GM12878 (cell line): Measurements from ENCODE around the gene USP34. TPM values are rescaled to one million over a fixed set of nuclear protein-coding genes. Genes with fewer than 3 reads are reported as not detected.

Source experiments
- ATAC-seq: fragments of 200-7000 bp; cut with Tn5 transposase; 3 replicates; pipeline ENCODE4 v1.9.1; 2020; ENCODE audit warnings: mild to moderate bottlenecking, moderate library complexity
- BruUV-seq: library from RNA; stranded (reverse); fragments of 400-500 nt; replicated peaks from 2 replicates; lab custom pipeline; 2021; lab: Mats Ljungman, UMichigan
- CTCF ChIA-PET: fragments of 300-600 bp; sonication (Branson Sonifier 250); formaldehyde crosslinking; extraction: SDS; loops from one replicate; lab custom pipeline; 2021; ENCODE audit warnings: inconsistent platforms; lab: Yijun Ruan, JAX
- POLR2A ChIA-PET: fragments of 350-600 bp; formaldehyde crosslinking; extraction: SDS; loops from one replicate; lab custom pipeline; 2021; ENCODE audit warnings: inconsistent platforms; lab: Charles Lee
- RAD21 ChIA-PET: fragments of 300-600 bp; sonication (Branson Sonifier 250); formaldehyde crosslinking; loops from one replicate; lab custom pipeline; 2023; ENCODE audit warnings: antibody characterized with exemption; ENCODE audit not compliant: unreplicated experiment; lab: Charles Lee
- SMC1A ChIA-PET: fragments of 300-600 bp; sonication (Branson Sonifier 250); formaldehyde crosslinking; loops from one replicate; lab custom pipeline; 2023; ENCODE audit not compliant: unreplicated experiment, uncharacterized antibody; lab: Charles Lee
- DNase-seq: peaks from one replicate; pipeline ENCODE4 v3.0.0-alpha.2; 2011; ENCODE audit warnings: low read depth, low spot score
- FAIRE-seq: peaks from 3 replicates; lab custom pipeline; 2011; peaks lifted over from hg19 to GRCh38; lab: Jason Lieb, UNC
- H2AFZ ChIP-seq: 2 replicates; pipeline ENCODE4 v1.6.0; 2011; ENCODE audit warnings: low read depth, low read length, control low read depth; ENCODE audit not compliant: control insufficient read depth
- H3K27ac ChIP-seq: 2 replicates; pipeline ENCODE4 v1.5.1; 2011; ENCODE audit warnings: control low read depth; ENCODE audit not compliant: control insufficient read depth, insufficient read depth
- H3K27me3 ChIP-seq, 2 experiments: replicated peaks in 1 of 2; 2 replicates each; pipeline versions ENCODE4 v1.6.0 to v1.6.1; 2011; ENCODE audit warnings: low read length in 1 of 2; ENCODE audit not compliant: control insufficient read depth in 2 of 2, insufficient read depth in 2 of 2
- H3K36me3 ChIP-seq, 2 experiments: 2 replicates each; pipeline ENCODE4 v1.5.1; 2011; ENCODE audit warnings: low read length in 1 of 2; ENCODE audit not compliant: control insufficient read depth in 2 of 2, insufficient read depth in 2 of 2
- H3K4me1 ChIP-seq: 2 replicates; pipeline ENCODE4 v1.6.1; 2011; ENCODE audit warnings: mild to moderate bottlenecking, low read length, moderate library complexity, mixed read lengths; ENCODE audit not compliant: control insufficient read depth, insufficient read depth
- H3K4me2 ChIP-seq: 2 replicates; pipeline ENCODE4 v1.6.0; 2011; ENCODE audit warnings: control low read depth; ENCODE audit not compliant: control insufficient read depth, insufficient read depth
- H3K4me3 ChIP-seq: fragments of 200-600 bp; sonication (generic); 2 replicates; pipeline ENCODE4 v1.5.1; 2016
- H3K79me2 ChIP-seq: 2 replicates; pipeline ENCODE4 v1.6.0; 2011; ENCODE audit warnings: low read length; ENCODE audit not compliant: control insufficient read depth, insufficient read depth
- H3K9ac ChIP-seq: 2 replicates; pipeline ENCODE4 v1.8.0; 2011; ENCODE audit warnings: low read length, control low read depth, mixed read lengths; ENCODE audit not compliant: control insufficient read depth, insufficient read depth
- H3K9me3 ChIP-seq: replicated peaks from 3 replicates; pipeline ENCODE4 v1.5.1; 2011; ENCODE audit warnings: mild to moderate bottlenecking, low read length; ENCODE audit not compliant: control insufficient read depth, insufficient read depth
- H4K20me1 ChIP-seq: 2 replicates; pipeline ENCODE4 v1.6.0; 2011; ENCODE audit not compliant: control insufficient read depth, insufficient read depth
- CTCF ChIP-seq, 3 experiments: IDR thresholded peaks in 2 of 3; conservative IDR thresholded peaks in 1 of 3; 2 replicates each; pipeline ENCODE4 v1.5.1; 2011; ENCODE audit warnings: low read depth in 3 of 3, low read length in 3 of 3, mild to moderate bottlenecking in 3 of 3, control low read depth in 2 of 3, moderate library complexity in 2 of 3, inconsistent platforms in 1 of 3, mixed read lengths in 1 of 3; ENCODE audit not compliant: control insufficient read depth in 2 of 3, insufficient read depth in 1 of 3; ENCODE audit errors: extremely low read depth in 1 of 3
- E4F1 ChIP-seq: fragments of 450-650 bp; IDR thresholded peaks from 2 replicates; pipeline ENCODE4 v1.6.1; 2018; ENCODE audit warnings: borderline replicate concordance, mild to moderate bottlenecking; ENCODE audit not compliant: partially characterized antibody
- MYB ChIP-seq: fragments of 150-350 bp; IDR thresholded peaks from 2 replicates; pipeline ENCODE4 v1.6.1; 2014; ENCODE audit warnings: mild to moderate bottlenecking, low read depth, low read length, borderline replicate concordance
- NR2F1 ChIP-seq: fragments of 450-650 bp; conservative IDR thresholded peaks from 2 replicates; pipeline ENCODE4 v1.6.1; 2017; ENCODE audit warnings: mild to moderate bottlenecking
- NRF1 ChIP-seq: conservative IDR thresholded peaks from 2 replicates; pipeline ENCODE4 v1.6.1; 2011; ENCODE audit warnings: mild to moderate bottlenecking, low read depth, low read length, improper control_type of control experiment
- STAT1 ChIP-seq: fragments of 450-650 bp; conservative IDR thresholded peaks from 2 replicates; pipeline ENCODE4 v1.6.1; 2014; ENCODE audit warnings: antibody characterized with exemption, mild to moderate bottlenecking
- TCF12 ChIP-seq: IDR thresholded peaks from 2 replicates; pipeline ENCODE4 v1.6.1; 2011; ENCODE audit warnings: low read depth, mild to moderate bottlenecking, low read length
- WRNIP1 ChIP-seq: IDR thresholded peaks from 2 replicates; pipeline ENCODE4 v1.6.1; 2011; ENCODE audit warnings: low read depth, low read length, improper control_type of control experiment, borderline replicate concordance
- WGBS: methylation state at CpG from one replicate; pipeline ENCODE4 v1.1.6; 2016; ENCODE audit warnings: low lambda C conversion rate; ENCODE audit not compliant: insufficient replicate concordance, insufficient coverage; ENCODE audit errors: missing lambda C conversion rate; 5-methylcytosine and 5-hydroxymethylcytosine counted together
- in situ Hi-C: fragments of 300-500 bp; cut with MboI; formaldehyde crosslinking; loops from 9 replicates; pipeline ENCODE4 v1.14.3; 2018; ENCODE audit warnings: mixed read lengths
- intact Hi-C: fragments of 100-400 bp; cut with micrococcal nuclease; formaldehyde crosslinking; loops from one replicate; pipeline ENCODE4 v1.14.2; 2022; ENCODE audit not compliant: unreplicated experiment
- polyA plus RNA-seq, 11 experiments: library from polyadenylated mRNA; depleted of rRNA in 4 of 11; unstranded in 6 of 11; stranded (reverse) in 5 of 11; fragments of >200 nt; fragmentation: Nextera tagmentation in 4 of 11; fragmentation: Illumina TruSeq in 1 of 11; extraction: Ambion mirVana in 4 of 11; extraction: Trizol in 1 of 11; gene quantifications; 1 replicate in 1 of 11; 2 replicates in 10 of 11; pipeline versions ENCODE4 v1.2.1 to v1.2.3, GENCODE V29; 2011 to 2016; ENCODE audit warnings: inconsistent platforms in 2 of 11, missing spikeins in 2 of 11, low read depth in 1 of 11
- total RNA-seq, 4 experiments: library from RNA; depleted of rRNA in 3 of 4; stranded (reverse); fragments of >200 nt in 3 of 4; fragmentation: Illumina TruSeq in 1 of 4; extraction: Trizol in 1 of 4; gene quantifications; 2 replicates each; pipeline versions ENCODE4 v1.2.1 to v1.2.3, GENCODE V29; 2013 to 2021

Gene USP34
- total and polyA plus RNA-seq, 10 of the 15 experiments (the other 5 are each of a cell fraction or from before 2014, with no cell fraction given) = 26.2 to 106 (median 62.1) TPM

DNA sequence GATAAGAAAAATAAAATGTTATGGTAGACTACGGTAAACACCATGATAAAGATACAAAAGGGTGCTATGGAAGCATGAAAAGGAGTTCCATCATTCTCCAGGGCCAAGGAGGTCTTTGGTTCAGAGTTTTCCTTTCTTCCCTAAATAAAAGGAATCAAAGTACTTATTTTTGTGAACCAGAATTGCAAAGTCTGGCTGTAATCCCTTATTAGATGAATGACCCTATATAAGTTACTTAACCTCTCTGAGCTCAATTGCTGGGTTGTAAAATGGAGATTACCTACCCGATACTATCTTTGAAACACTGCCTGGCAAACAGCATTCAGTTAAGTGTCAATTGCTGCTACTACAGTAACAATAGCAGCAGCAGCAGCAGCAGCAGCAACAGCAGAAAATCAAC lies 218.9 kb downstream of the USP34 start:
- H3K4me2 ChIP-seq = no peak overlapping the region
- BruUV-seq = no TSS peak
- TF ChIP-seq STAT1 (no peak), MYB (no peak), TCF12 (no peak), WRNIP1 (no peak), NRF1 (no peak), NR2F1 (no peak), E4F1 (no peak), CTCF (IDR thresholded peaks at IDR 0.05 in 2 of 3, conservative IDR thresholded peaks at IDR 0.05 in 1 of 3; ENCODE audit: control insufficient read depth in 2 of 3, extremely low read depth in 1 of 3, insufficient read depth in 1 of 3, low read depth in 3 of 3, low read length in 3 of 3) (no peak)
- intact Hi-C loops (no loop called here), in situ Hi-C loops (no loop called here)
- 100% methylated on average over 2 of the region's 2 CpGs for WGBS
- FAIRE-seq = no peak
- no peak overlapping the region for H2AFZ ChIP-seq
- ChIA-PET RAD21 (no interaction called here), CTCF (no interaction called here), SMC1A (interaction anchor here (0.7 kb wide), 1 partner anchor 407 kb away, joined by 3 read pairs; no protein-coding TSS in a partner anchor), POLR2A (no interaction called here)
- H3K27ac ChIP-seq = no peak overlapping the region
- peaks cover 2 to 21% of the 10 kb centered on the region in 2 experiments for H3K36me3 ChIP-seq
- no peaks in the 10 kb centered on the region for H3K9me3 ChIP-seq
- no peak overlapping the region for H3K9ac ChIP-seq
- no peaks in the 10 kb centered on the region for H3K79me2 ChIP-seq
- H4K20me1 ChIP-seq = no peaks in the 10 kb centered on the region
- no peak overlapping the region for H3K4me3 ChIP-seq
- no peak for ATAC-seq
- no peak for DNase-seq
- H3K4me1 ChIP-seq = no peaks in the 10 kb centered on the region
- H3K27me3 ChIP-seq = no peaks in the 10 kb centered on the region
